ENCODE results near the gene LYG2.

GRCh38 chr2:99297994-99298393 lies 42.5 kb upstream of the LYG2 start:
- no peak for TF ChIP-seq POLR2A (IDR thresholded peaks at IDR 0.05)
- no peak for TF ChIP-seq CTCF (IDR thresholded peaks at IDR 0.05)
- TF ChIP-seq POLR2AphosphoS5 (IDR thresholded peaks at IDR 0.05): no peak

Measured in sigmoid colon (tissue), 4 donors.